Measurements from ENCODE around the gene CRYAA. TPM values are rescaled to one million over a fixed set of nuclear protein-coding genes. Genes with fewer than 3 reads are reported as not detected.

The CRYAA gene
- polyA plus RNA-seq, 3 donors, result not detected

DNA sequence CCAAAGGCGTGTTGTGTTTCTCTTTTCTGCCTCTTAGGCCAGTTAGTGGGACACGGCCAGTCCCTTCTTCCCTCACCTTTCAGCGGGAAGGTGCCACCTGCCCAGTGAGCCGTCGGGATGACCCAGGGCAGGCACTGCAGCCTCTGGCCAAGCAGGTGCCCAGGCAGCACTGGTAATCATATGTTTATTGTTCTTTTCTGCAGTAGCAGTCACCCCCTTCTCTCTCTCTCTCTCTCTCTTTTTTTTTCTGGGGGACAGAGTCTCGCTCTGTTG lies 38.2 kb downstream of the CRYAA start:
- intact Hi-C loops (cut with micrococcal nuclease), result no loop called here
- Histone ChIP-seq H3K36me3 (replicated peaks in 1 of 2; ENCODE audit: control insufficient read depth in 1 of 2, insufficient read depth in 2 of 2, low read length in 2 of 2) (no peaks in the 10 kb centered on the region), H3K27ac (ENCODE audit: low read depth in 1 of 2, low read length in 2 of 2) (no peak overlapping the region), H3K4me2 (replicated peaks; ENCODE audit: extremely low read depth, low read length, poor library complexity, severe bottlenecking) (no peak overlapping the region), H3K27me3 (ENCODE audit: control insufficient read depth in 2 of 2, insufficient read depth in 2 of 2, low read length in 2 of 2) (no peaks in the 10 kb centered on the region), H4K20me1 (ENCODE audit: insufficient read depth, low read length) (no peaks in the 10 kb centered on the region), H3K9me3 (replicated peaks in 1 of 2; ENCODE audit: control insufficient read depth in 1 of 2, insufficient read depth in 1 of 2, low read length in 2 of 2) (peaks cover 0 to 14% of the 10 kb centered on the region in 2 donors), H3K4me1 (ENCODE audit: control insufficient read depth in 1 of 2, insufficient read depth in 2 of 2, low read length in 2 of 2) (no peaks in the 10 kb centered on the region), H3K9ac (ENCODE audit: insufficient read depth, low read length, poor library complexity, severe bottlenecking) (no peak overlapping the region), H3K4me3 (replicated peaks in 1 of 3; ENCODE audit: low read depth in 2 of 3, low read length in 3 of 3) (no peak overlapping the region), H3K79me2 (ENCODE audit: insufficient read depth, low read length) (no peaks in the 10 kb centered on the region), H2AFZ (ENCODE audit: insufficient read depth, low read depth, low read length, poor library complexity, severe bottlenecking) (no peak overlapping the region)
- H3K36me3 Mint-ChIP-seq, result no peaks in the 10 kb centered on the region
- peaks cover 3 to 16% (median 10%) of the 10 kb centered on the region in 7 donors for H3K9me3 Mint-ChIP-seq
- no peak for DNase-seq
- H3K4me3 Mint-ChIP-seq, result no peak overlapping the region
- no peaks in the 10 kb centered on the region for H3K4me1 Mint-ChIP-seq
- H3K27me3 Mint-ChIP-seq (ENCODE audit: low read depth in 3 of 3), result peaks cover 0 to 8% (median 4%) of the 10 kb centered on the region in 3 donors
- TF ChIP-seq, protein P1, sequence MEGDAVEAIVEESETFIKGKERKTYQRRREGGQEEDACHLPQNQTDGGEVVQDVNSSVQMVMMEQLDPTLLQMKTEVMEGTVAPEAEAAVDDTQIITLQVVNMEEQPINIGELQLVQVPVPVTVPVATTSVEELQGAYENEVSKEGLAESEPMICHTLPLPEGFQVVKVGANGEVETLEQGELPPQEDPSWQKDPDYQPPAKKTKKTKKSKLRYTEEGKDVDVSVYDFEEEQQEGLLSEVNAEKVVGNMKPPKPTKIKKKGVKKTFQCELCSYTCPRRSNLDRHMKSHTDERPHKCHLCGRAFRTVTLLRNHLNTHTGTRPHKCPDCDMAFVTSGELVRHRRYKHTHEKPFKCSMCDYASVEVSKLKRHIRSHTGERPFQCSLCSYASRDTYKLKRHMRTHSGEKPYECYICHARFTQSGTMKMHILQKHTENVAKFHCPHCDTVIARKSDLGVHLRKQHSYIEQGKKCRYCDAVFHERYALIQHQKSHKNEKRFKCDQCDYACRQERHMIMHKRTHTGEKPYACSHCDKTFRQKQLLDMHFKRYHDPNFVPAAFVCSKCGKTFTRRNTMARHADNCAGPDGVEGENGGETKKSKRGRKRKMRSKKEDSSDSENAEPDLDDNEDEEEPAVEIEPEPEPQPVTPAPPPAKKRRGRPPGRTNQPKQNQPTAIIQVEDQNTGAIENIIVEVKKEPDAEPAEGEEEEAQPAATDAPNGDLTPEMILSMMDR (IDR thresholded peaks at IDR 0.05), result no peak
- H3K27ac Mint-ChIP-seq, result peak overlapping the region in 1 of 7 donors; percentile 75
- no CpG with 5 or more reads among the region's 6 CpGs for WGBS (ENCODE audit: insufficient coverage)

DNA sequence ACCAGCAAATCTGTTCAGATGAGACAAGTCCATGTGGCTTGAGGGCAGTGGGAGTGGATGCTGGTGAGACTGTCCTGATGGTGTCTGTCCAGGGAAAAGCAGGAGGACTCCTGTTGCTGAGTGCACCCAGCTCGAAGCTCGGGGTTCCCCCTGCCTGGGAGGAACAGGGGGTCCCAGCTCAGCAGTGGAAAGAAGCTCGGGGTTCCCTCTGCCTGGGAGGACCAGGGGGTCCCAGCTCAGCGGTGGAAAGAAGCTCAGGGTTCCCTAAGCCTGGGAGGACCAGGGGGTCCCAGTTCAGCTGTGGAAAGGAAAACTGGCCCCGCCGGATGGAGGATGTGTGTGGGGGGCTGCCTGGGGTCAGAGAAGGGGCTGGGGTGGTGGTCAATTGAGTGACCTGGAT lies 39.1 kb downstream of the CRYAA start:
- no peak overlapping the region for H3K27ac ChIP-seq (ENCODE audit: low read depth in 1 of 2, low read length in 2 of 2)
- Mint-ChIP-seq H3K4me3 (no peak overlapping the region), H3K36me3 (no peaks in the 10 kb centered on the region), H3K4me1 (no peaks in the 10 kb centered on the region), H3K9me3 (peaks cover 0 to 7% (median 3%) of the 10 kb centered on the region in 7 donors), H3K27me3 (ENCODE audit: low read depth in 3 of 3) (peaks cover 0 to 8% (median 5%) of the 10 kb centered on the region in 3 donors), H3K27ac (peak overlapping the region in 1 of 7 donors; percentile 23)
- no peaks in the 10 kb centered on the region for H4K20me1 ChIP-seq (ENCODE audit: insufficient read depth, low read length)
- TF ChIP-seq, protein P1 (IDR thresholded peaks at IDR 0.05), result no peak
- H3K9ac ChIP-seq (ENCODE audit: insufficient read depth, low read length, poor library complexity, severe bottlenecking), result no peak overlapping the region
- H3K4me3 ChIP-seq (replicated peaks in 1 of 3; ENCODE audit: low read depth in 2 of 3, low read length in 3 of 3), result no peak overlapping the region
- peaks cover 0 to 7% of the 10 kb centered on the region in 2 donors for H3K9me3 ChIP-seq (replicated peaks in 1 of 2; ENCODE audit: control insufficient read depth in 1 of 2, insufficient read depth in 1 of 2, low read length in 2 of 2)
- no peaks in the 10 kb centered on the region for H3K27me3 ChIP-seq (ENCODE audit: control insufficient read depth in 2 of 2, insufficient read depth in 2 of 2, low read length in 2 of 2)
- no peak for DNase-seq
- no peak overlapping the region for H2AFZ ChIP-seq (ENCODE audit: insufficient read depth, low read depth, low read length, poor library complexity, severe bottlenecking)
- 74% methylated on average over 6 of the region's 6 CpGs for WGBS (ENCODE audit: insufficient coverage)
- no peaks in the 10 kb centered on the region for H3K79me2 ChIP-seq (ENCODE audit: insufficient read depth, low read length)
- no peaks in the 10 kb centered on the region for H3K4me1 ChIP-seq (ENCODE audit: control insufficient read depth in 1 of 2, insufficient read depth in 2 of 2, low read length in 2 of 2)
- intact Hi-C loops (cut with micrococcal nuclease), result no loop called here
- H3K4me2 ChIP-seq (replicated peaks; ENCODE audit: extremely low read depth, low read length, poor library complexity, severe bottlenecking), result no peak overlapping the region
- H3K36me3 ChIP-seq (replicated peaks in 1 of 2; ENCODE audit: control insufficient read depth in 1 of 2, insufficient read depth in 2 of 2, low read length in 2 of 2), result no peaks in the 10 kb centered on the region
